ENCODE measurements around the gene LIPC.

Gene LIPC

GRCh38 chr15:58590236-58590635, 158.4 kb downstream of the LIPC start:
- Histone ChIP-seq H2AFZ (ENCODE audit: low read depth) (no peak overlapping the region), H3K4me2 (no peak overlapping the region), H4K20me1 (ENCODE audit: insufficient read depth) (no peaks in the 10 kb centered on the region), H3K4me1 (ENCODE audit: low read depth, poor library complexity, severe bottlenecking) (peaks cover 89% of the 10 kb centered on the region), H3K79me2 (ENCODE audit: insufficient read depth, low read depth) (no peaks in the 10 kb centered on the region), H3K27me3 (ENCODE audit: insufficient read depth, low read depth) (no peaks in the 10 kb centered on the region), H3K9ac (no peak overlapping the region), H3K36me3 (ENCODE audit: insufficient read depth) (no peaks in the 10 kb centered on the region), H3K4me3 (IDR thresholded peaks at IDR 0.05; ENCODE audit: insufficient read depth, low read depth, low read length) (no peak overlapping the region), H3K27ac (no peak overlapping the region)
- TF ChIP-seq, protein P1, sequence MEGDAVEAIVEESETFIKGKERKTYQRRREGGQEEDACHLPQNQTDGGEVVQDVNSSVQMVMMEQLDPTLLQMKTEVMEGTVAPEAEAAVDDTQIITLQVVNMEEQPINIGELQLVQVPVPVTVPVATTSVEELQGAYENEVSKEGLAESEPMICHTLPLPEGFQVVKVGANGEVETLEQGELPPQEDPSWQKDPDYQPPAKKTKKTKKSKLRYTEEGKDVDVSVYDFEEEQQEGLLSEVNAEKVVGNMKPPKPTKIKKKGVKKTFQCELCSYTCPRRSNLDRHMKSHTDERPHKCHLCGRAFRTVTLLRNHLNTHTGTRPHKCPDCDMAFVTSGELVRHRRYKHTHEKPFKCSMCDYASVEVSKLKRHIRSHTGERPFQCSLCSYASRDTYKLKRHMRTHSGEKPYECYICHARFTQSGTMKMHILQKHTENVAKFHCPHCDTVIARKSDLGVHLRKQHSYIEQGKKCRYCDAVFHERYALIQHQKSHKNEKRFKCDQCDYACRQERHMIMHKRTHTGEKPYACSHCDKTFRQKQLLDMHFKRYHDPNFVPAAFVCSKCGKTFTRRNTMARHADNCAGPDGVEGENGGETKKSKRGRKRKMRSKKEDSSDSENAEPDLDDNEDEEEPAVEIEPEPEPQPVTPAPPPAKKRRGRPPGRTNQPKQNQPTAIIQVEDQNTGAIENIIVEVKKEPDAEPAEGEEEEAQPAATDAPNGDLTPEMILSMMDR (conservative IDR thresholded peaks at IDR 0.05; ENCODE audit: low read depth, low read length), result no peak

- Histone ChIP-seq H3K4me2 (no peak overlapping the region), H3K4me1 (ENCODE audit: low read depth, poor library complexity, severe bottlenecking) (peaks cover 89% of the 10 kb centered on the region), H3K4me3 (IDR thresholded peaks at IDR 0.05; ENCODE audit: insufficient read depth, low read depth, low read length) (no peak overlapping the region), H3K79me2 (ENCODE audit: insufficient read depth, low read depth) (no peaks in the 10 kb centered on the region), H3K36me3 (ENCODE audit: insufficient read depth) (no peaks in the 10 kb centered on the region), H4K20me1 (ENCODE audit: insufficient read depth) (no peaks in the 10 kb centered on the region), H3K9ac (no peak overlapping the region), H3K27ac (no peak overlapping the region), H3K27me3 (ENCODE audit: insufficient read depth, low read depth) (no peaks in the 10 kb centered on the region), H2AFZ (ENCODE audit: low read depth) (no peak overlapping the region)
- TF ChIP-seq, protein P1 (conservative IDR thresholded peaks at IDR 0.05; ENCODE audit: low read depth, low read length), result no peak
These were observed 159.1 kb downstream of the LIPC start for GRCh38 chr15:58590926-58591325.

DNA sequence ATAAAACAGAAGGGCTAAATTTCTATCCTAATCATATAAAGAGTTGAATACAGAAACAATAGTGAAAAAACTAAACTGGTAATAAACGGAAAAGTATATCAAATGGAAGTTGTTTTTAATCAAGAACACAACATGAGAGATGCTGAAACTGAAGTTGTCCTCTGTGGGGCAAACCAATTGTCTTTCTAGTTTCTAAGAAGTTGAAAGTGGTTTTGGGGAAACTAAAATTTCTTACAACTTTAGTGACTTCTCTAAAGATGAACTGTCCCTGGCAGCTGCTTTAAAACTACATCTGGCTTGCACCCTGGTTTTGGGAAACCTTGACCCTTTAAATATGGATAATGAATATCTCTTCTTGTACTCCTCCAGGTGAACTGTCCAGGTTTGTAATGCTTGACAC, 162.1 kb downstream of the LIPC start:
- Histone ChIP-seq H3K4me3 (IDR thresholded peaks at IDR 0.05; ENCODE audit: insufficient read depth, low read depth, low read length) (no peak overlapping the region), H3K4me2 (peak overlapping the region; percentile 75), H3K4me1 (ENCODE audit: low read depth, poor library complexity, severe bottlenecking) (peaks cover 72% of the 10 kb centered on the region), H2AFZ (ENCODE audit: low read depth) (no peak overlapping the region), H3K36me3 (ENCODE audit: insufficient read depth) (peaks cover 8% of the 10 kb centered on the region; the same call in 1 of the 2 replicates), H3K27ac (peak overlapping the region; percentile 45; the same call in 1 of the 2 replicates), H3K9ac (no peak overlapping the region), H3K79me2 (ENCODE audit: insufficient read depth, low read depth) (no peaks in the 10 kb centered on the region; the same call in 1 of the 2 replicates), H3K27me3 (ENCODE audit: insufficient read depth, low read depth) (no peaks in the 10 kb centered on the region), H4K20me1 (ENCODE audit: insufficient read depth) (no peaks in the 10 kb centered on the region)
- TF ChIP-seq, protein P1 (conservative IDR thresholded peaks at IDR 0.05; ENCODE audit: low read depth, low read length), result no peak

DNA sequence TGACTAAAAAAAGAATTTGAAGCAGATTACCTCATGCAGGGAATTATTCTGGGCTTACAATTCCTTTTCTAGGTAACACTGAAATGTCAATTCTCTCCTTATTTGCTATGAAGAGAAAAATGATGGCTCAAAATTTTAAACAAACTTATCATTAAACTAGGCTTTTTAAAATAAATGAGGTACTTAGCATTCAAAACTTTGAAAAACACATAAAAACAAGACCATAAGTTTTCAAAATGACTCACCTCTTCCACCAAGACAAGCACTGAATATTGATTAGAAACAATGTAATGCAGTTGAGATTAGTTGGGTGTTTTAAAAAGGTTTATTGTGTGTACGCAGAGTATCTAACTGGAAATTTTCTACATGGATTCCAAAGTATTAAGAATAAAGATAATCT, 163.1 kb downstream of the LIPC start:
- no peaks in the 10 kb centered on the region; the same call in 1 of the 2 replicates for H3K79me2 ChIP-seq (ENCODE audit: insufficient read depth, low read depth)
- H3K9ac ChIP-seq, result no peak overlapping the region
- H3K27ac ChIP-seq, result peak overlapping the region; percentile 45; the same call in 1 of the 2 replicates
- no peak overlapping the region for H2AFZ ChIP-seq (ENCODE audit: low read depth)
- H3K36me3 ChIP-seq (ENCODE audit: insufficient read depth), result peaks cover 8% of the 10 kb centered on the region; the same call in 1 of the 2 replicates
- no peaks in the 10 kb centered on the region for H4K20me1 ChIP-seq (ENCODE audit: insufficient read depth)
- TF ChIP-seq, protein P1 (conservative IDR thresholded peaks at IDR 0.05; ENCODE audit: low read depth, low read length), result no peak
- H3K4me3 ChIP-seq (IDR thresholded peaks at IDR 0.05; ENCODE audit: insufficient read depth, low read depth, low read length), result no peak overlapping the region
- no peaks in the 10 kb centered on the region for H3K27me3 ChIP-seq (ENCODE audit: insufficient read depth, low read depth)
- H3K4me2 ChIP-seq, result peak overlapping the region; percentile 75
- H3K4me1 ChIP-seq (ENCODE audit: low read depth, poor library complexity, severe bottlenecking), result peaks cover 62% of the 10 kb centered on the region
